ENCODE measurements around the gene PRPF6. TPM values are rescaled to one million over a fixed set of nuclear protein-coding genes. Genes with fewer than 3 reads are reported as not detected.

PRPF6 gene
- polyA plus RNA-seq, 1 donor from 2014 or later = 91.9 TPM

DNA sequence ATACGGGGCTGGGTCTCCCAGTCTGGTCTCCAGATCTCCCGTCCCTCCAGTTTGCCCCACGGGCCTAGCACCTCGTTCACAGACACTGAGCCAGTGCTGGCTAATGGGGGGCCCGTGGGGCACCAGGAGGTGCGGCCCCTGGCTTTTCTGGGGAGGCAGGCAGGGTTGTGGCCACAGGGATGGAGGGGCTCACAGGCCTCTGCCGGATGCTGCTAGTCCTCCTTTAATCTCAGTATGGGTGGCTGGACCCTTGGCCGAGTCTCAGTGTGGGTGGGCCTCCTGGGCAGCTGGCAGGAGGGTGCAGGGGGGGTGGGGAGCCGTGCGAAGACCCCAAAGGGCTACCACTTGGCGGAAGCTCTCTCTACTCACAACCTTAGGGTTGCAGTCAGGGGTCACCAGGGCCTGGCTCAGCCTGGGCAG is 70.1 kb downstream of the PRPF6 start:
- Histone ChIP-seq H3K27me3 (ENCODE audit: insufficient read depth, low read depth, low read length) (peaks cover 57% of the 10 kb centered on the region), H3K36me3 (ENCODE audit: insufficient read depth, low read length) (no peaks in the 10 kb centered on the region)

DNA sequence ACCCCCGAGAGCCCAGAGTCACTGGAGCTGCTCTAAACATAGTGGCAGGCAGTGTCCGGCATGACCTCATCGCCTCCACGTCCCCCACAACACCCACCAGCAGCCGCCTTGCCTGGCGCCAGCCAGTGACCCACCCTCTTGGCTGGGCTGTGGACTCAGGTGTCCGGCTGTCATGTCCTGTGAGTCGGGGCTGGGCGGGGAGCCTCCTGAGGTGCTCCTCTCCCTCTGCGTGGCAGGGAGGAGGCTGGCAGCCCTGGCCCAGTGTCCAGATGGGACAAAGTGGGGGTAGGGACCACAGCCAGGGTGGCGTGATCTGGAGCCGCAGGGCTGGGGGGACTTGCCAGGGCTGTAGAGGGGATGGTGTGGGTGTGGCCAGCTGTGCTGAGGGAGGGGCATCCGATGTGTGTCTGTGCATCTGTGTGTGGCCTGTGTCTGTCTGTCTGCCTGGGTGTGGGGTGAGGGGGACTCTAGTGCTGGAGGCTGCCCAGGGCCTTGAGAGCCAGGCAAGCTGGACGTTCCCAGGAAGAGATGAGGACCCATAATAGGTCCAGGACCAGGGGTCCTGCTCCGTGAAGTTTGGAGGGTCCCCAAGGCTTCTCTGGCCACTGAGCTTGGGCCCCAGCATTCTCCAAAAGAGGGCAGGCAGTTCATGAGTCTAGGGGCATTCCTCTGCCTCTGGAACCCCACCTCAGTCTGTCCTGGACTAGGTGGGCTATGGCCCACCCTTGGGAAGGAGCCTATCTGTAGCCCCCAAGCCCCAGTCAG is 70.8 kb downstream of the PRPF6 start:
- Histone ChIP-seq H3K79me2 (replicated peaks; ENCODE audit: insufficient read depth, low read length) (no peaks in the 10 kb centered on the region), H3K9me2 (ENCODE audit: insufficient read depth, low read length) (no peaks in the 10 kb centered on the region), H3F3A (ENCODE audit: insufficient read depth, low read length, poor library complexity, severe bottlenecking) (no peaks in the 10 kb centered on the region), H3K4me2 (ENCODE audit: low read length) (no peak overlapping the region), H3K36me3 (ENCODE audit: insufficient read depth, low read length) (no peaks in the 10 kb centered on the region), H3K4me3 (ENCODE audit: low read length) (no peak overlapping the region), H4K20me1 (ENCODE audit: insufficient read depth) (no peaks in the 10 kb centered on the region), H2AFZ (ENCODE audit: low read depth, low read length) (no peak overlapping the region), H3K9me3 (ENCODE audit: low read length) (no peaks in the 10 kb centered on the region), H3K27ac (ENCODE audit: low read length) (no peak overlapping the region), H3K9ac (ENCODE audit: low read length) (no peak overlapping the region), H3K27me3 (ENCODE audit: insufficient read depth, low read depth, low read length) (peaks cover 50% of the 10 kb centered on the region)
- TF ChIP-seq, protein P1, sequence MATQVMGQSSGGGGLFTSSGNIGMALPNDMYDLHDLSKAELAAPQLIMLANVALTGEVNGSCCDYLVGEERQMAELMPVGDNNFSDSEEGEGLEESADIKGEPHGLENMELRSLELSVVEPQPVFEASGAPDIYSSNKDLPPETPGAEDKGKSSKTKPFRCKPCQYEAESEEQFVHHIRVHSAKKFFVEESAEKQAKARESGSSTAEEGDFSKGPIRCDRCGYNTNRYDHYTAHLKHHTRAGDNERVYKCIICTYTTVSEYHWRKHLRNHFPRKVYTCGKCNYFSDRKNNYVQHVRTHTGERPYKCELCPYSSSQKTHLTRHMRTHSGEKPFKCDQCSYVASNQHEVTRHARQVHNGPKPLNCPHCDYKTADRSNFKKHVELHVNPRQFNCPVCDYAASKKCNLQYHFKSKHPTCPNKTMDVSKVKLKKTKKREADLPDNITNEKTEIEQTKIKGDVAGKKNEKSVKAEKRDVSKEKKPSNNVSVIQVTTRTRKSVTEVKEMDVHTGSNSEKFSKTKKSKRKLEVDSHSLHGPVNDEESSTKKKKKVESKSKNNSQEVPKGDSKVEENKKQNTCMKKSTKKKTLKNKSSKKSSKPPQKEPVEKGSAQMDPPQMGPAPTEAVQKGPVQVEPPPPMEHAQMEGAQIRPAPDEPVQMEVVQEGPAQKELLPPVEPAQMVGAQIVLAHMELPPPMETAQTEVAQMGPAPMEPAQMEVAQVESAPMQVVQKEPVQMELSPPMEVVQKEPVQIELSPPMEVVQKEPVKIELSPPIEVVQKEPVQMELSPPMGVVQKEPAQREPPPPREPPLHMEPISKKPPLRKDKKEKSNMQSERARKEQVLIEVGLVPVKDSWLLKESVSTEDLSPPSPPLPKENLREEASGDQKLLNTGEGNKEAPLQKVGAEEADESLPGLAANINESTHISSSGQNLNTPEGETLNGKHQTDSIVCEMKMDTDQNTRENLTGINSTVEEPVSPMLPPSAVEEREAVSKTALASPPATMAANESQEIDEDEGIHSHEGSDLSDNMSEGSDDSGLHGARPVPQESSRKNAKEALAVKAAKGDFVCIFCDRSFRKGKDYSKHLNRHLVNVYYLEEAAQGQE (IDR thresholded peaks at IDR 0.05; ENCODE audit: borderline replicate concordance) = no peak

More for the DNA sequence above, 70.1 kb downstream of the PRPF6 start:
- TF ChIP-seq SMC3 (conservative IDR thresholded peaks at IDR 0.05; ENCODE audit: poor library complexity) = no peak
- no peak for TF ChIP-seq EZH2 (IDR thresholded peaks at IDR 0.05; ENCODE audit: borderline replicate concordance, insufficient read depth, low read length, poor library complexity, severe bottlenecking)
- TF ChIP-seq, protein P2, sequence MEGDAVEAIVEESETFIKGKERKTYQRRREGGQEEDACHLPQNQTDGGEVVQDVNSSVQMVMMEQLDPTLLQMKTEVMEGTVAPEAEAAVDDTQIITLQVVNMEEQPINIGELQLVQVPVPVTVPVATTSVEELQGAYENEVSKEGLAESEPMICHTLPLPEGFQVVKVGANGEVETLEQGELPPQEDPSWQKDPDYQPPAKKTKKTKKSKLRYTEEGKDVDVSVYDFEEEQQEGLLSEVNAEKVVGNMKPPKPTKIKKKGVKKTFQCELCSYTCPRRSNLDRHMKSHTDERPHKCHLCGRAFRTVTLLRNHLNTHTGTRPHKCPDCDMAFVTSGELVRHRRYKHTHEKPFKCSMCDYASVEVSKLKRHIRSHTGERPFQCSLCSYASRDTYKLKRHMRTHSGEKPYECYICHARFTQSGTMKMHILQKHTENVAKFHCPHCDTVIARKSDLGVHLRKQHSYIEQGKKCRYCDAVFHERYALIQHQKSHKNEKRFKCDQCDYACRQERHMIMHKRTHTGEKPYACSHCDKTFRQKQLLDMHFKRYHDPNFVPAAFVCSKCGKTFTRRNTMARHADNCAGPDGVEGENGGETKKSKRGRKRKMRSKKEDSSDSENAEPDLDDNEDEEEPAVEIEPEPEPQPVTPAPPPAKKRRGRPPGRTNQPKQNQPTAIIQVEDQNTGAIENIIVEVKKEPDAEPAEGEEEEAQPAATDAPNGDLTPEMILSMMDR (IDR thresholded peaks at IDR 0.05; ENCODE audit: poor library complexity, severe bottlenecking) = no peak
- no peak for TF ChIP-seq MXI1 (conservative IDR thresholded peaks at IDR 0.05; ENCODE audit: poor library complexity, severe bottlenecking)
- TF ChIP-seq TAF1 (IDR thresholded peaks at IDR 0.05; ENCODE audit: low read depth) = no peak
- no peak for TF ChIP-seq RAD21 (conservative IDR thresholded peaks at IDR 0.05)
- no peak for TF ChIP-seq EP300 (conservative IDR thresholded peaks at IDR 0.05; ENCODE audit: poor library complexity, severe bottlenecking)
- TF ChIP-seq, protein P1 (IDR thresholded peaks at IDR 0.05; ENCODE audit: borderline replicate concordance) = no peak
- no peak for TF ChIP-seq POLR2AphosphoS5 (IDR thresholded peaks at IDR 0.05)
- H2AFZ ChIP-seq (ENCODE audit: low read depth, low read length) = no peak overlapping the region
- no peaks in the 10 kb centered on the region for H3F3A ChIP-seq (ENCODE audit: insufficient read depth, low read length, poor library complexity, severe bottlenecking)
- no peak overlapping the region for H3K9ac ChIP-seq (ENCODE audit: low read length)
- no peaks in the 10 kb centered on the region for H3K79me2 ChIP-seq (replicated peaks; ENCODE audit: insufficient read depth, low read length)
- no peak overlapping the region for H3K4me2 ChIP-seq (ENCODE audit: low read length)
- H3K4me3 ChIP-seq (ENCODE audit: low read length) = no peak overlapping the region
- no peak overlapping the region for H3K27ac ChIP-seq (ENCODE audit: low read length)
- no peaks in the 10 kb centered on the region for H3K9me3 ChIP-seq (ENCODE audit: low read length)
- H4K20me1 ChIP-seq (ENCODE audit: insufficient read depth) = no peaks in the 10 kb centered on the region
- H3K9me2 ChIP-seq (ENCODE audit: insufficient read depth, low read length) = no peaks in the 10 kb centered on the region
